Psoas muscle (tissue), 8 donors: ENCODE measurements around the gene SWSAP1. TPM values are rescaled to one million over a fixed set of nuclear protein-coding genes. Genes with fewer than 3 reads are reported as not detected.
"Not testable (repeated sequence)": the region's sequence is repeated elsewhere in the genome, so short reads cannot be mapped to it uniquely, and the experiment has no call there.

Experiments
- ATAC-seq, 4 donors: fragments of 200-7000 bp; cut with Tn5 transposase; one replicate each; pipeline ENCODE4 v1.9.1; 2020; ENCODE audit warnings: moderate library complexity in 3 of 4, mild to moderate bottlenecking in 2 of 4
- DNase-seq, 2 donors: peaks; one replicate each; pipeline ENCODE4 v3.0.0-alpha.2; 2020
- H3K27ac ChIP-seq: fragments of 200-600 bp; one replicate; pipeline ENCODE4 v1.8.0; 2022
- H3K27me3 ChIP-seq, 3 donors: fragments of 200-600 bp in 1 of 3; one replicate each; pipeline versions ENCODE4 v1.6.1 to v1.8.0; 2013 to 2022; ENCODE audit warnings: low read length in 2 of 3, mild to moderate bottlenecking in 2 of 3, moderate library complexity in 1 of 3; ENCODE audit not compliant: insufficient read depth in 3 of 3
- H3K36me3 ChIP-seq, 2 donors: fragments of 200-600 bp in 1 of 2; one replicate each; pipeline versions ENCODE4 v1.6.1 to v1.8.0; 2013 to 2022; ENCODE audit warnings: low read depth in 1 of 2, mild to moderate bottlenecking in 1 of 2, moderate library complexity in 1 of 2; ENCODE audit not compliant: insufficient read depth in 1 of 2
- H3K4me1 ChIP-seq: fragments of 200-600 bp; one replicate; pipeline ENCODE4 v1.8.0; 2022
- H3K4me3 ChIP-seq: fragments of 200-600 bp; one replicate; pipeline ENCODE4 v1.8.0; 2022; ENCODE audit warnings: mild to moderate bottlenecking
- H3K9me3 ChIP-seq: fragments of 200-600 bp; one replicate; pipeline ENCODE4 v1.8.0; 2022
- CTCF ChIP-seq: fragments of 200-600 bp; IDR thresholded peaks from one replicate; pipeline ENCODE4 v1.8.0; 2022; ENCODE audit warnings: antibody characterized with exemption
- WGBS, 3 donors: extraction: QIAGEN DNeasy Blood & Tissue Kit; methylation state at CpG; one replicate each; pipeline versions ENCODE4 v1.1.6 to v1.1.7; 2013; 5-methylcytosine and 5-hydroxymethylcytosine counted together
- intact Hi-C, 2 donors: fragments of 100-400 bp; cut with DNase I; formaldehyde crosslinking; loops; one replicate each; pipeline versions ENCODE4 v1.11.0 to v1.14.2; 2022
- polyA plus RNA-seq, 3 donors: library from polyadenylated mRNA; stranded (reverse); fragments of 200-250 nt; gene quantifications; one replicate each; pipeline ENCODE4 v1.2.3, GENCODE V29; 2013
- total RNA-seq, 4 donors: library from RNA; stranded (reverse); fragmentation: NEBNext Ultra II Directional in 2 of 4; extraction: Animal tissue kit (Norgen Biotek cat#: 25700) in 2 of 4; gene quantifications; one replicate each; pipeline versions ENCODE4 v1.2.1 to v1.2.4, GENCODE V29; 2021 to 2023
- donor health status: healthy with polysubstance abuse.
- donor health status: DM: no; HTN: no; CAD: no; lungs with moderate emphysema.
- donor health status: Bipolar disorder and iron deficiency.
- donor health status: healthy.
- donor health status: DM: yes; HTN: yes; CAD: no.
- donor health status: DM: no; HTN: no; CAD: no.
- donor health status: DM: no; HTN: no; CAD: no.
- donor health status: DM: yes; HTN: yes; CAD: no.

Gene SWSAP1
- total and polyA plus RNA-seq, 7 donors: 1.1 to 3.9 (median 1.7) TPM

- no peak overlapping the region for H3K27ac ChIP-seq
- no peaks in the 10 kb centered on the region for H3K9me3 ChIP-seq
- intact Hi-C loops: no loop called here
- DNase-seq: peak in 1 of 2 donors; percentile 4
- no peak overlapping the region for H3K4me3 ChIP-seq
- ATAC-seq: no peak
- 76 to 86% (median 84%) methylated on average over 4 of the region's 4 CpGs for WGBS, 3 donors
- no peak for TF ChIP-seq CTCF
- no peaks in the 10 kb centered on the region for H3K27me3 ChIP-seq
- no peaks in the 10 kb centered on the region for H3K4me1 ChIP-seq
- peaks cover 4 to 89% of the 10 kb centered on the region in 2 donors for H3K36me3 ChIP-seq
Measured at GRCh38 chr19:11331502-11331901, 43.0 kb upstream of the SWSAP1 start.

- Histone ChIP-seq H3K4me3 (no peak overlapping the region), H3K27me3 (no peaks in the 10 kb centered on the region), H3K4me1 (no peaks in the 10 kb centered on the region), H3K9me3 (no peaks in the 10 kb centered on the region), H3K36me3 (peaks cover 4 to 84% of the 10 kb centered on the region in 2 donors), H3K27ac (no peak overlapping the region)
- ATAC-seq (no peak), DNase-seq (no peak)
- 93 to 94% (median 94%) methylated on average over 5 of the region's 5 CpGs for WGBS, 3 donors
- intact Hi-C loops: no loop called here
- TF ChIP-seq CTCF: no peak
Measured at GRCh38 chr19:11332822-11333221, 41.6 kb upstream of the SWSAP1 start.

- not testable (repeated sequence) for H3K27ac ChIP-seq, H3K27me3 ChIP-seq
- WGBS, 3 donors: 82 to 86% (median 83%) methylated on average over 9 of the region's 9 CpGs
Measured at GRCh38 chr19:11333838-11334237, 40.6 kb upstream of the SWSAP1 start.

GRCh38 chr19:11335449-11336146, 38.9 kb upstream of the SWSAP1 start:
- Histone ChIP-seq H3K36me3 (peaks cover 4 to 65% of the 10 kb centered on the region in 2 donors), H3K9me3 (no peaks in the 10 kb centered on the region), H3K4me1 (no peaks in the 10 kb centered on the region), H3K4me3 (no peak overlapping the region), H3K27me3 (no peaks in the 10 kb centered on the region), H3K27ac (no peak overlapping the region)
- DNase-seq: no peak
- 94% methylated on average over 17 of the region's 17 CpGs for WGBS, 3 donors
- intact Hi-C loops: no loop called here
- no peak for TF ChIP-seq CTCF
- ATAC-seq: no peak

More at GRCh38 chr19:11333838-11334237, 40.6 kb upstream of the SWSAP1 start:
- intact Hi-C loops, H3K4me3 ChIP-seq, H3K4me1 ChIP-seq, DNase-seq, H3K9me3 ChIP-seq, ATAC-seq: not testable (repeated sequence)
- peaks cover 4 to 77% of the 10 kb centered on the region in 2 donors for H3K36me3 ChIP-seq

- H3K27me3 ChIP-seq: no peaks in the 10 kb centered on the region
- no peak for DNase-seq
- H3K4me1 ChIP-seq: no peaks in the 10 kb centered on the region
- H3K9me3 ChIP-seq: no peaks in the 10 kb centered on the region
- no peak overlapping the region for H3K27ac ChIP-seq
- no peak for ATAC-seq
- whole genome bisulfite sequencing, 3 donors: 80 to 81% (median 80%) methylated on average over 13 to 14 of the region's 14 CpGs
- no peak overlapping the region for H3K4me3 ChIP-seq
- H3K36me3 ChIP-seq: peaks cover 4 to 59% of the 10 kb centered on the region in 2 donors
- intact Hi-C loops: no loop called here
- no peak for TF ChIP-seq CTCF
Measured at GRCh38 chr19:11337080-11337479, 37.4 kb upstream of the SWSAP1 start.
